Mesodermal cell (in vitro differentiated cells): ENCODE measurements around the gene EGR4.
"Not testable (repeated sequence)": the region's sequence is repeated elsewhere in the genome, so short reads cannot be mapped to it uniquely, and the experiment has no call there.

ENCODE experiments used
- H3K27ac ChIP-seq: 2 replicates; pipeline ENCODE4 v1.7.0; 2013; ENCODE audit warnings: mild to moderate bottlenecking, low read depth, low read length, moderate library complexity; ENCODE audit not compliant: severe bottlenecking
- H3K36me3 ChIP-seq: 2 replicates; pipeline ENCODE4 v1.7.1; 2013; ENCODE audit warnings: mild to moderate bottlenecking, low read length, moderate library complexity; ENCODE audit not compliant: control insufficient read depth, insufficient read depth
- H3K4me1 ChIP-seq: one replicate; pipeline ENCODE4 v1.7.1; 2013; ENCODE audit warnings: mild to moderate bottlenecking, low read length; ENCODE audit not compliant: insufficient read depth, control insufficient read depth, poor library complexity, severe bottlenecking
- H3K4me3 ChIP-seq: 2 replicates; pipeline ENCODE4 v1.7.0; 2013; ENCODE audit warnings: low read length, control low read depth, mild to moderate bottlenecking; ENCODE audit not compliant: insufficient read depth, poor library complexity, severe bottlenecking; ENCODE audit errors: extremely low read depth
- H3K9me3 ChIP-seq: 2 replicates; pipeline ENCODE4 v1.7.1; 2013; ENCODE audit warnings: mild to moderate bottlenecking, low read length, moderate library complexity; ENCODE audit not compliant: control insufficient read depth
- WGBS, 2 experiments: methylation state at CpG; one replicate each; pipeline ENCODE4 v1.1.5; 2013; ENCODE audit warnings: missing lambda C conversion rate in 2 of 2; ENCODE audit not compliant: insufficient coverage in 2 of 2; 5-methylcytosine and 5-hydroxymethylcytosine counted together

EGR4 gene

DNA sequence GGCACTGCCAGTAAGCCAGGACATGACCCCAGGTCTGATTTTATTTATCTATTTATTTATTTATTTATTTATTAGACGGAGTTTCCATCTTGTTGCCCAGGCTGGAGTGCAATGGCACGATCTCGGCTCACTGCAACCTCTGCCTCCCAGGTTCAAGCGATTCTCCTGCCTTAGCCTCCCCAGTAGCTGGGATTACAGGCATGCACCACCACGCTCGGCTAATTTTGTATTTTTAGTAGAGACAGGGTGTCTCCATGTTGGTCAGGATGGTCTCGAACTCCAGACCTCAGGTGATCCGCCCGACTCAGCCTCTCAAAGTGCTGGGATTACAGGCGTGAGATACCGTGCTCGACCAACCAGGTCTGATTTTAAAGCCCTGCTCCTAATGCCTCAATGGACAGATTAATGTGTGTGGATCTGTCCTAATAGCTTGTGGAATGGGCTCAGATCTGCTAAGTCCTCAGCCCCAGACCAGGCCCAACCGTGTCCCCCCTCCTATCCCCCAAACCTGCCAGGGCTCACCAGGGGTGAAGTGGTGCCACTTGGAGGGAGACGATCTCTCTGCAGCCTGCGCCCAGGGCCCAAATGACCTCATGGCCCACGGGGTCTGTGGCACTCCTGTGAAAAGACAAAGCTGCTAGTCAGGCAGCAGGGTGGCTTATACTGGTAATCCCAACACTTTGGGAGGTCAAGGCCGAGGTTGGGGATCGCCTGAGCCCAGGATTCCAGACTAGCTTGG, 30.5 kb downstream of the EGR4 start:
- not testable (repeated sequence) for H3K4me1 ChIP-seq
- WGBS, 2 experiments, result 92 to 99% methylated on average over 11 to 12 of the region's 18 CpGs

GRCh38 chr2:73262108-73262651, 31.2 kb downstream of the EGR4 start:
- Histone ChIP-seq H3K36me3 (no peaks in the 10 kb centered on the region), H3K4me3 (no peak overlapping the region), H3K4me1 (peaks cover 6% of the 10 kb centered on the region), H3K9me3 (no peaks in the 10 kb centered on the region), H3K27ac (no peak overlapping the region)
- 83% methylated on average over 1 of the region's 4 CpGs; no CpG with 5 or more reads in 1 of the 2 experiments for WGBS, 2 experiments

More for the DNA sequence above, 30.5 kb downstream of the EGR4 start:
- H3K36me3 ChIP-seq, H3K9me3 ChIP-seq, H3K4me3 ChIP-seq, H3K27ac ChIP-seq: not testable (repeated sequence)

GRCh38 chr2:73260338-73260984, 32.9 kb downstream of the EGR4 start:
- no peaks in the 10 kb centered on the region for H3K4me1 ChIP-seq
- H3K9me3 ChIP-seq, result no peaks in the 10 kb centered on the region
- no peak overlapping the region for H3K27ac ChIP-seq
- H3K36me3 ChIP-seq, result peaks cover 4% of the 10 kb centered on the region
- WGBS, 2 experiments, result 28 to 41% methylated on average over 10 to 14 of the region's 17 CpGs
- no peak overlapping the region for H3K4me3 ChIP-seq

DNA sequence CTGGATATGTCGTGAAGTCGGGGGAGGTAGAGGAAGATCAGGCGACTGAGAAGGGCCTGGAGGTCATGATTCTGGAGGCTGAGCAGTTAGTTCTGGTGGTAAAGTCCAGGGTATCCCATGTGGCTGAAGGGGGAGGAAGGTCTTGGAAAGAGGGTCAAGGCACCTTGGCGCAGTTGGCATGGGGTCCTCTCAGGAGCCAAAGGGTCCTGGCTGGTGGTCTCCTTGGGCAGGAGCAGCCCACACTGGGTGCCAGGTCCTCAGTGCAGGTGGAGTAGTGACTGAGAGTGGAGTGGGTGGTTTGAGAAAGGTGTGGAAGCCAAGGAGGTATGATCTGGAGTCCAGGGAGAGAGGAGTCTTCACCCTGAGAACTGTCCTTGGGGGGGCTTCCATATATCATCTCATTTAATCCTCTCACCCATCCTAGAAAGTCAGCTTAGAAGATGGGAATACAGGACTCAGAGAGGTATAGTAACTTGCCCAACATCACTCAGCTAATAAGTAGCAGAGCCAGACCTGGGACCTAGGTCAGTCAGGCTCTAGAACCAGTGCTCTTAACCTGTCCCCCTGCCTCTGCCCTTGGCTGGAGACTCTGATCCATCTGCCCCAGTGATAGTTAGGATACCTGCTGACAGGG, 33.5 kb downstream of the EGR4 start:
- WGBS, 2 experiments, result 91 to 94% methylated on average over 4 of the region's 4 CpGs
- no peaks in the 10 kb centered on the region for H3K4me1 ChIP-seq

DNA sequence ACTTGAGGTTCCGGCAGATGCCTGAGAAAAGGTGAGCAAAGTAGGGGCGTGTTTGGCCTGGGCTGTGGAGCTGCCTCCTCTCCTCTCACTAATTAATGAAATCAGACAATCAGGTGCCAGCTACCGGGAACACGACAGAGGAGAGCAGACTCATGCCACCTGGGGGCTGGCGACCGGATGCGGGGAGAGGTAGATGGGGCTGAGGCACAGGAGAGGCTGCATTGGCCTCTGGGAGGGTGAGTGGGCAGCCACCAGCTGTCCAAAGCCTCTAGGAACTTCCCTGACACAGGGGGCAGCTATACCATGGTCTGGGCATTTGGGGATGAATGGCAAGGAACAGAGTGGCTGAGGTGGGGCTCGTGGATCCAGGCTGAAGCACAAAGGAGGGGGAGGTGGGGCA, 34.1 kb downstream of the EGR4 start:
- Histone ChIP-seq H3K9me3 (no peaks in the 10 kb centered on the region), H3K27ac (no peak overlapping the region)
- 86 to 93% methylated on average over 5 to 6 of the region's 8 CpGs for WGBS, 2 experiments

More for the DNA sequence above, 33.5 kb downstream of the EGR4 start:
- Histone ChIP-seq H3K36me3 (peaks cover 5% of the 10 kb centered on the region), H3K9me3 (no peaks in the 10 kb centered on the region), H3K27ac (no peak overlapping the region), H3K4me3 (no peak overlapping the region)

GRCh38 chr2:73258913-73259215, 34.5 kb downstream of the EGR4 start:
- 93 to 96% methylated on average over 7 to 9 of the region's 9 CpGs for whole genome bisulfite sequencing, 2 experiments
- Histone ChIP-seq H3K36me3 (peaks cover 15% of the 10 kb centered on the region), H3K9me3 (no peaks in the 10 kb centered on the region), H3K27ac (no peak overlapping the region), H3K4me3 (no peak overlapping the region), H3K4me1 (no peaks in the 10 kb centered on the region)

More for the DNA sequence above, 34.1 kb downstream of the EGR4 start:
- Histone ChIP-seq H3K36me3 (peaks cover 11% of the 10 kb centered on the region), H3K4me3 (no peak overlapping the region), H3K4me1 (no peaks in the 10 kb centered on the region)

GRCh38 chr2:73258186-73258912, 35.0 kb downstream of the EGR4 start:
- Histone ChIP-seq H3K27ac (no peak overlapping the region), H3K4me3 (no peak overlapping the region), H3K9me3 (no peaks in the 10 kb centered on the region), H3K36me3 (peaks cover 20% of the 10 kb centered on the region), H3K4me1 (no peaks in the 10 kb centered on the region)
- 83 to 93% methylated on average over 4 to 6 of the region's 8 CpGs for WGBS, 2 experiments

- Histone ChIP-seq H3K4me3 (no peak overlapping the region), H3K4me1 (no peaks in the 10 kb centered on the region), H3K36me3 (peaks cover 28% of the 10 kb centered on the region), H3K9me3 (no peaks in the 10 kb centered on the region), H3K27ac (no peak overlapping the region)
- 87 to 97% methylated on average over 4 to 9 of the region's 10 CpGs for WGBS, 2 experiments
Observed at GRCh38 chr2:73257425-73258125, 35.8 kb downstream of the EGR4 start.

DNA sequence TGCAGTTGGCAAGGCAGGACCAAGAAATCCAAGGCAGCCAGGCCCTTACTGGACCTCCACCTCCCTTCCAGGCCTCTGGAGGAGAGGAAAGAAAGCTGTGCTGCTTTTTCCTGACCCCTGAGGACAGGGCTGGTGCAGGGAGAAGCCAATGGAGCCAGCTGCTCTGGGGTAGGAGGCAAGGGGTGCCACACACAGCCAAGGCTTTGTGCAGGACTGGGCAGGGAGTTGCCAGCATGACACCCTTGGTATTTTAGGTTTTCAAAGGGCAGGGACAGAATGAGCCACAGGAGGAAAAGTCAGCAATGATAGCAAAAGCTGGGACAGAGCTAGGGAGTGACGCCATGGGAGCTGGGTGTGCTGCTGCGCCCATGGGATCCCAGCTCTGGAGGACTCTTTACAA, 36.3 kb downstream of the EGR4 start:
- WGBS, 2 experiments, result 88 to 90% methylated on average over 2 of the region's 2 CpGs
- Histone ChIP-seq H3K36me3 (peaks cover 33% of the 10 kb centered on the region), H3K4me3 (no peak overlapping the region), H3K4me1 (no peaks in the 10 kb centered on the region), H3K27ac (no peak overlapping the region), H3K9me3 (no peaks in the 10 kb centered on the region)

GRCh38 chr2:73256618-73256922, 36.8 kb downstream of the EGR4 start:
- no peaks in the 10 kb centered on the region for H3K9me3 ChIP-seq
- H3K36me3 ChIP-seq, result peaks cover 38% of the 10 kb centered on the region
- no peak overlapping the region for H3K4me3 ChIP-seq
- no peak overlapping the region for H3K27ac ChIP-seq
- WGBS, 2 experiments, result 100% methylated on average over 1 of the region's 1 CpG; no CpG with 5 or more reads in 1 of the 2 experiments
- no peaks in the 10 kb centered on the region for H3K4me1 ChIP-seq
